Fibroblast of skin of back (primary cell): ENCODE data around the gene ABI1.
A peak's percentile ranks its signal among the peaks of the same experiment; 100 is the strongest.

Source experiments
- DNase-seq: peaks from one replicate; pipeline ENCODE4 v3.0.0-alpha.2; 2013

The ABI1 gene

GRCh38 chr10:26804418-26805393 lies 56.1 kb downstream of the ABI1 start:
- no peak for DNase-seq

GRCh38 chr10:26803849-26804248 lies 56.9 kb downstream of the ABI1 start:
- no peak for DNase-seq

- no peak for DNase-seq
Measured at GRCh38 chr10:26802527-26802926, 58.2 kb downstream of the ABI1 start.

- DNase-seq: no peak
Measured at GRCh38 chr10:26801831-26802230, 58.9 kb downstream of the ABI1 start.

- no peak for DNase-seq
Measured at GRCh38 chr10:26801274-26801673, 59.5 kb downstream of the ABI1 start.

GRCh38 chr10:26800468-26800867 lies 60.3 kb downstream of the ABI1 start:
- no peak for DNase-seq

- DNase-seq: no peak
Measured at GRCh38 chr10:26799342-26799741, 61.4 kb downstream of the ABI1 start.

- DNase-seq: no peak
Measured at GRCh38 chr10:26798298-26798697, 62.5 kb downstream of the ABI1 start.

- DNase-seq: no peak
Measured at GRCh38 chr10:26797340-26797739, 63.4 kb downstream of the ABI1 start.

GRCh38 chr10:26792758-26793495 lies 67.8 kb downstream of the ABI1 start:
- peak; percentile 5 for DNase-seq

- peak; percentile 77 for DNase-seq
Measured at GRCh38 chr10:26790221-26790995, 70.3 kb downstream of the ABI1 start.

GRCh38 chr10:26789779-26790178 lies 71.0 kb downstream of the ABI1 start:
- DNase-seq: peak; percentile 9

GRCh38 chr10:26787362-26787761 lies 73.4 kb downstream of the ABI1 start:
- no peak for DNase-seq

- DNase-seq: peak; percentile 38
Measured at GRCh38 chr10:26781797-26782196, 79.0 kb downstream of the ABI1 start.

GRCh38 chr10:26780793-26781601 lies 79.8 kb downstream of the ABI1 start:
- DNase-seq: peak; percentile 89

- no peak for DNase-seq
Measured at GRCh38 chr10:26780106-26780792, 80.5 kb downstream of the ABI1 start.

GRCh38 chr10:26779176-26779860 lies 81.4 kb downstream of the ABI1 start:
- no peak for DNase-seq

GRCh38 chr10:26777686-26778085 lies 83.1 kb downstream of the ABI1 start:
- DNase-seq: no peak

- no peak for DNase-seq
Measured at GRCh38 chr10:26776258-26776657, 84.5 kb downstream of the ABI1 start.

- DNase-seq: no peak
Measured at GRCh38 chr10:26773633-26774032, 87.1 kb downstream of the ABI1 start.

- DNase-seq: no peak
Measured at GRCh38 chr10:26770069-26770468, 90.7 kb downstream of the ABI1 start.
